ENCODE data around the gene KIAA0513. TPM values are rescaled to one million over a fixed set of nuclear protein-coding genes. Genes with fewer than 3 reads are reported as not detected.

KIAA0513 gene
- total RNA-seq, 1 experiment from 2014 or later = 7.8 TPM

- CTCF ChIA-PET = interaction anchor here (0.5 to 2.2 kb wide), 7 partner anchors 10 to 112 kb away, joined by 3 to 7 read pairs (median 3); partner anchors contain the start of gene KIAA0513
- ATAC-seq (peak; percentile 77), DNase-seq (ENCODE audit: low spot score) (peak; percentile 31)
- Mint-ChIP-seq H3K27ac (peak overlapping the region; percentile 75; the same call in 1 of the 2 replicates), H3K4me1 (peaks cover 32% of the 10 kb centered on the region), H3K36me3 (peaks cover 5% of the 10 kb centered on the region), H3K4me3 (no peak overlapping the region), H3K27me3 (ENCODE audit: low read depth) (no peaks in the 10 kb centered on the region), H3K9me3 (no peaks in the 10 kb centered on the region)
- POLR2A ChIA-PET = no interaction called here
- TF ChIP-seq ZBTB21 (CRISPR knock-in tag; IDR thresholded peaks at IDR 0.05; ENCODE audit: borderline replicate concordance) (no peak), ZNF263 (CRISPR knock-in tag; IDR thresholded peaks at IDR 0.05; ENCODE audit: low read depth) (no peak), SOX15 (CRISPR knock-in tag; IDR thresholded peaks at IDR 0.05) (no peak), IRF1 (CRISPR knock-in tag; IDR thresholded peaks at IDR 0.05) (no peak), TCF7 (CRISPR knock-in tag; IDR thresholded peaks at IDR 0.05; ENCODE audit: low read depth) (no peak), NFE2L1 (CRISPR knock-in tag; IDR thresholded peaks at IDR 0.05) (no peak)
These were observed 24.5 kb upstream of the KIAA0513 start for GRCh38 chr16:85003076-85003475.

GRCh38 chr16:85003725-85004586, 23.6 kb upstream of the KIAA0513 start:
- POLR2A ChIA-PET = no interaction called here
- H3K27me3 Mint-ChIP-seq (ENCODE audit: low read depth) = no peaks in the 10 kb centered on the region
- H3K9me3 Mint-ChIP-seq = no peaks in the 10 kb centered on the region
- DNase-seq (ENCODE audit: low spot score) (no peak), ATAC-seq (no peak)
- no peak overlapping the region for H3K4me3 Mint-ChIP-seq
- H3K4me1 Mint-ChIP-seq = peaks cover 32% of the 10 kb centered on the region
- peak overlapping the region; percentile 92 for H3K27ac Mint-ChIP-seq
- no peak for TF ChIP-seq GTF2I (CRISPR knock-in tag; conservative IDR thresholded peaks at IDR 0.05)
- TF ChIP-seq TCF7 (CRISPR knock-in tag; IDR thresholded peaks at IDR 0.05; ENCODE audit: low read depth) = no peak
- no peak for TF ChIP-seq ATF1 (CRISPR knock-in tag; IDR thresholded peaks at IDR 0.05)
- no peak for TF ChIP-seq ZNF138 (CRISPR knock-in tag; conservative IDR thresholded peaks at IDR 0.05)
- no peak for TF ChIP-seq JUN (CRISPR knock-in tag; IDR thresholded peaks at IDR 0.05)
- no peak for TF ChIP-seq ATF6 (CRISPR knock-in tag; IDR thresholded peaks at IDR 0.05)
- no peak for TF ChIP-seq ZNF121 (CRISPR knock-in tag; IDR thresholded peaks at IDR 0.05)
- TF ChIP-seq NR3C1 (CRISPR knock-in tag; conservative IDR thresholded peaks at IDR 0.05; ENCODE audit: low read depth) = no peak
- TF ChIP-seq ZNF512 (CRISPR knock-in tag; IDR thresholded peaks at IDR 0.05; ENCODE audit: borderline replicate concordance) = no peak
- TF ChIP-seq ZSCAN18 (CRISPR knock-in tag; IDR thresholded peaks at IDR 0.05) = no peak
- TF ChIP-seq FOXP1 (CRISPR knock-in tag; IDR thresholded peaks at IDR 0.05; ENCODE audit: borderline replicate concordance) = no peak
- no peak for TF ChIP-seq ZBTB43 (CRISPR knock-in tag; IDR thresholded peaks at IDR 0.05)
- TF ChIP-seq KAT7 (CRISPR knock-in tag; IDR thresholded peaks at IDR 0.05; ENCODE audit: borderline replicate concordance) = no peak
- TF ChIP-seq FOXK1 (CRISPR knock-in tag; IDR thresholded peaks at IDR 0.05) = no peak
- TF ChIP-seq PRRX2 (CRISPR knock-in tag; IDR thresholded peaks at IDR 0.05) = no peak
- no peak for TF ChIP-seq ZNF219 (CRISPR knock-in tag; IDR thresholded peaks at IDR 0.05; ENCODE audit: borderline replicate concordance)
- CTCF ChIA-PET = interaction anchor here (0.6 to 2.2 kb wide), 7 partner anchors 9 to 233 kb away, joined by 3 to 7 read pairs (median 4); partner anchors contain the start of gene KIAA0513
- peaks cover 5% of the 10 kb centered on the region for H3K36me3 Mint-ChIP-seq

All from WTC11 (cell line).